DOHH2 (cell line): ENCODE data around the gene CBFA2T2.

Experiments
- CTCF ChIP-seq: fragments of 200-600 bp; sonication (generic); IDR thresholded peaks from one replicate; pipeline ENCODE4 v1.5.1; 2014; ENCODE audit warnings: antibody characterized with exemption, mild to moderate bottlenecking, low read depth, low read length; ENCODE audit not compliant: poor library complexity, severe bottlenecking
- EZH2phosphoT487 ChIP-seq: fragments of 200-600 bp; sonication (generic); IDR thresholded peaks from 2 replicates; pipeline ENCODE4 v1.6.1; 2017; ENCODE audit warnings: borderline replicate concordance, mild to moderate bottlenecking, antibody characterized with exemption, low read length, moderate library complexity, mixed read lengths

- TF ChIP-seq CTCF (no peak), EZH2phosphoT487 (no peak)
Observed at GRCh38 chr20:33654680-33655161, 164.8 kb downstream of the CBFA2T2 start.
